Heart right ventricle (tissue), 16 donors: ENCODE data around the gene HEPHL1. TPM values are rescaled to one million over a fixed set of nuclear protein-coding genes. Genes with fewer than 3 reads are reported as not detected.

Source experiments
- ATAC-seq, 8 donors: fragments of 200-7000 bp; cut with Tn5 transposase; one replicate each; pipeline ENCODE4 v1.9.1; 2020; ENCODE audit warnings: mild to moderate bottlenecking in 8 of 8, moderate library complexity in 8 of 8, moderate number of reproducible peaks in 1 of 8
- DNase-seq, 2 donors: peaks; one replicate each; pipeline ENCODE4 v3.0.0-alpha.2; 2020
- H3K27ac ChIP-seq, 10 donors: fragments of 200-600 bp; sonication (generic) in 2 of 10; one replicate each; pipeline versions ENCODE4 v1.5.0 to v1.8.0; 2020 to 2022; ENCODE audit warnings: mild to moderate bottlenecking in 3 of 10
- H3K27me3 ChIP-seq, 7 donors: fragments of 200-600 bp; one replicate each; pipeline ENCODE4 v1.8.0; 2021 to 2022; ENCODE audit warnings: mild to moderate bottlenecking in 2 of 7
- H3K36me3 ChIP-seq, 9 donors: fragments of 200-600 bp; sonication (generic) in 1 of 9; one replicate each; pipeline versions ENCODE4 v1.5.0 to v1.8.0; 2020 to 2022; ENCODE audit warnings: mild to moderate bottlenecking in 2 of 9
- H3K4me1 ChIP-seq, 9 donors: fragments of 200-600 bp; sonication (generic) in 1 of 9; one replicate each; pipeline versions ENCODE4 v1.5.0 to v1.8.0; 2020 to 2022; ENCODE audit warnings: mild to moderate bottlenecking in 4 of 9
- H3K4me3 ChIP-seq, 10 donors: fragments of 200-600 bp; sonication (generic) in 2 of 10; one replicate each; pipeline versions ENCODE4 v1.5.0 to v1.8.0; 2020 to 2022; ENCODE audit warnings: mild to moderate bottlenecking in 7 of 10, moderate library complexity in 2 of 10
- H3K9me3 ChIP-seq, 11 donors: fragments of 200-600 bp in 10 of 11; sonication (generic) in 2 of 11; one replicate each; pipeline versions ENCODE4 v1.5.0 to v1.8.0; 2013 to 2022; ENCODE audit warnings: mild to moderate bottlenecking in 2 of 11, control low read depth in 1 of 11, moderate library complexity in 1 of 11
- WGBS, 2 donors: extraction: QIAGEN DNeasy Blood & Tissue Kit; methylation state at CpG; one replicate each; pipeline ENCODE4 v1.1.7; 2013; ENCODE audit warnings: inconsistent platforms in 1 of 2; 5-methylcytosine and 5-hydroxymethylcytosine counted together
- intact Hi-C, 10 donors: fragments of 100-400 bp; cut with DNase I; formaldehyde crosslinking; loops; one replicate each; pipeline versions ENCODE4 v1.11.1 to v1.14.2; 2022
- polyA plus RNA-seq, 2 donors: library from polyadenylated mRNA; stranded (reverse); fragments of 200-250 nt; gene quantifications; one replicate each; pipeline ENCODE4 v1.2.3, GENCODE V29; 2013
- total RNA-seq, 10 donors: library from RNA; stranded (reverse); fragmentation: NEBNext Ultra II Directional in 3 of 10; extraction: Animal tissue kit (Norgen Biotek cat#: 25700) in 3 of 10; gene quantifications; one replicate each; pipeline versions ENCODE4 v1.2.1 to v1.2.4, GENCODE V29; 2021 to 2023
- TF ChIP-seq, protein P1 (sequence below), 9 donors: fragments of 200-600 bp; sonication (generic) in 2 of 9; IDR thresholded peaks; one replicate each; pipeline versions ENCODE4 v1.5.0 to v1.8.0; 2021 to 2022; ENCODE audit warnings: antibody characterized with exemption in 9 of 9, mild to moderate bottlenecking in 5 of 9, moderate library complexity in 1 of 9
- donor health status: Arrhythmogenic right ventricular cardiomyopathy.
- donor health status: ischemic (EF 13 %, LVEDD 7.1; RV severe dilation, severe dysfunction).
- donor health status: healthy with polysubstance abuse.
- donor health status: DM: no; HTN: yes; CAD: no.
- donor health status: DM: no; HTN: no; CAD: no.
- donor health status: ischemic (EF 25% LVEDD 6.9; RV normal size, moderate dysfunction).
- donor health status: ischemic (EF 25% LVEDD 5.7; RV mildly dilated, moderate dysfunction).
- donor health status: healthy.
- donor health status: DM: yes; HTN: yes; CAD: no.
- donor health status: Ischemic cardiomyopathy.
- donor health status: ischemic (EF 35%, LVEDD 5.7; RV mildly dilated, moderate dysfunction).
- donor health status: nonischemic (EF 11% LVEDD 7.7; RV severe dilation, severe dysfunction).
- donor health status: DM: yes; HTN: yes; CAD: no.
- donor health status: PGD.
- donor health status: ischemic (EF 29% LVEDD 5.4; RV normal size, mild dysfunction).
- donor health status: nonischemic (EF 23%, LVEDD 6.1; RV moderate dilation, normal function).

The HEPHL1 gene
- total and polyA plus RNA-seq, 12 donors: not detected

DNA sequence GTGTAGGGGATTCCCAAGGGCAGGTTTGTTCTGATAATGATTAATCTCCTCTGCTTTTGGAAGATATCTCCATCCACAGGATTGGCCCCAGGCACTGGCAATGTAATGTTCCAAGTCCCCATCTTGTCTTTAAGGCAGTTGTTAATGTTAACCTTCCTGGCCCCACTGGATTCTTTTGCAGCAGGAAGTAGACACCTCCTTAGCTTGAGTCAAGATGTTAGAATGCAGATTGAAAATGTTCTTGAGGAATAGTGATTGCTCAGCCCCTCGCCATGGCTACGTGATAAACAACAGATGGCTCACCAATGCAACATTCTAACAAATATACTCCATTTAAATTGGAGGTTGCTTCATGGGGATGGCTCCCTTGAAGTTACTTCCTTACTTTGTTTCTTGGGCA, 7.3 kb downstream of the HEPHL1 start:
- H3K27me3 ChIP-seq: no peaks in the 10 kb centered on the region
- 65 to 74% methylated on average over 2 of the region's 2 CpGs for WGBS, 2 donors
- peak overlapping the region in 1 of 10 donors; percentile 16 for H3K27ac ChIP-seq
- H3K9me3 ChIP-seq: peaks cover 0 to 22% (median 0%) of the 10 kb centered on the region in 11 donors
- TF ChIP-seq, protein P1, sequence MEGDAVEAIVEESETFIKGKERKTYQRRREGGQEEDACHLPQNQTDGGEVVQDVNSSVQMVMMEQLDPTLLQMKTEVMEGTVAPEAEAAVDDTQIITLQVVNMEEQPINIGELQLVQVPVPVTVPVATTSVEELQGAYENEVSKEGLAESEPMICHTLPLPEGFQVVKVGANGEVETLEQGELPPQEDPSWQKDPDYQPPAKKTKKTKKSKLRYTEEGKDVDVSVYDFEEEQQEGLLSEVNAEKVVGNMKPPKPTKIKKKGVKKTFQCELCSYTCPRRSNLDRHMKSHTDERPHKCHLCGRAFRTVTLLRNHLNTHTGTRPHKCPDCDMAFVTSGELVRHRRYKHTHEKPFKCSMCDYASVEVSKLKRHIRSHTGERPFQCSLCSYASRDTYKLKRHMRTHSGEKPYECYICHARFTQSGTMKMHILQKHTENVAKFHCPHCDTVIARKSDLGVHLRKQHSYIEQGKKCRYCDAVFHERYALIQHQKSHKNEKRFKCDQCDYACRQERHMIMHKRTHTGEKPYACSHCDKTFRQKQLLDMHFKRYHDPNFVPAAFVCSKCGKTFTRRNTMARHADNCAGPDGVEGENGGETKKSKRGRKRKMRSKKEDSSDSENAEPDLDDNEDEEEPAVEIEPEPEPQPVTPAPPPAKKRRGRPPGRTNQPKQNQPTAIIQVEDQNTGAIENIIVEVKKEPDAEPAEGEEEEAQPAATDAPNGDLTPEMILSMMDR (IDR thresholded peaks at IDR 0.05): no peak
- no peak for ATAC-seq
- no peak for DNase-seq
- H3K36me3 ChIP-seq: no peaks in the 10 kb centered on the region
- intact Hi-C loops: no loop called here
- H3K4me1 ChIP-seq: peaks cover 0 to 10% (median 0%) of the 10 kb centered on the region in 9 donors
- H3K4me3 ChIP-seq: no peak overlapping the region

GRCh38 chr11:94030059-94030458, 8.9 kb downstream of the HEPHL1 start:
- H3K36me3 ChIP-seq: no peaks in the 10 kb centered on the region
- ATAC-seq (no peak), DNase-seq (no peak)
- no peak overlapping the region for H3K4me3 ChIP-seq
- intact Hi-C loops: no loop called here
- TF ChIP-seq, protein P1 (IDR thresholded peaks at IDR 0.05): no peak
- WGBS, 2 donors: 82 to 89% methylated on average over 1 of the region's 1 CpG
- no peaks in the 10 kb centered on the region for H3K27me3 ChIP-seq
- H3K27ac ChIP-seq: no peak overlapping the region
- peaks cover 0 to 10% (median 0%) of the 10 kb centered on the region in 9 donors for H3K4me1 ChIP-seq
- peaks cover 0 to 22% (median 0%) of the 10 kb centered on the region in 11 donors for H3K9me3 ChIP-seq

- Histone ChIP-seq H3K9me3 (peaks cover 0 to 13% (median 0%) of the 10 kb centered on the region in 11 donors), H3K4me3 (no peak overlapping the region), H3K36me3 (no peaks in the 10 kb centered on the region), H3K4me1 (peaks cover 0 to 10% (median 0%) of the 10 kb centered on the region in 9 donors), H3K27ac (peak overlapping the region in 1 of 10 donors; percentile 28), H3K27me3 (no peaks in the 10 kb centered on the region)
- DNase-seq: no peak
- intact Hi-C loops: no loop called here
- no peak for ATAC-seq
- TF ChIP-seq, protein P1 (IDR thresholded peaks at IDR 0.05): no peak
- 66 to 67% methylated on average over 4 of the region's 4 CpGs for whole genome bisulfite sequencing, 2 donors
These were observed 10.5 kb downstream of the HEPHL1 start for GRCh38 chr11:94031625-94032024.

DNA sequence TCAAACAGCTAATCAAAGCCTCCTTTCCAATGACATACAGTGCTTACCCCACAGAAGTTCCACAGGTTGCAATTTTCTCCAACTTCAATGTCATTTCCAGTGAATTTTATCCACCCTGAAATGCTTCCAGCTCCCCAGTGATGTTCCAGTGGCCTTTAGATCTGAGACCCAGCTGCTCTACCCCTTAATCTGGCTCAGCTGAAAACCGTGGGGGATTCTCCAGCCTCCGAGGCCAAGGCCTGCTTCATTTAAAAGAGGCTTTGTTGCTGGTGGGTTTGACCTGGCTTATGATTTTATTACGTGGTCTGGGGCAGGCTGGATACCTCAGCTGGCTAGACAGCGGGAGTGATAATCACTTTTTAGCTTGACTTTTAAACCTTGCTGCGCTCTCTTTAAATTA, 10.9 kb downstream of the HEPHL1 start:
- Histone ChIP-seq H3K27me3 (no peaks in the 10 kb centered on the region), H3K4me1 (peaks cover 0 to 10% (median 0%) of the 10 kb centered on the region in 9 donors), H3K36me3 (no peaks in the 10 kb centered on the region), H3K4me3 (no peak overlapping the region), H3K27ac (peak overlapping the region in 3 of 10 donors; percentile 4 to 58 (median 28)), H3K9me3 (peaks cover 0 to 9% (median 0%) of the 10 kb centered on the region in 11 donors)
- TF ChIP-seq, protein P1 (IDR thresholded peaks at IDR 0.05): no peak
- peak in 4 of 8 donors; percentile 44 to 88 (median 60) for ATAC-seq
- intact Hi-C loops: no loop called here
- WGBS, 2 donors: 54 to 58% methylated on average over 5 of the region's 5 CpGs
- peak; percentile 26 to 74 for DNase-seq
